ENCODE data around the gene SLITRK5. TPM values are rescaled to one million over a fixed set of nuclear protein-coding genes. Genes with fewer than 3 reads are reported as not detected.

The SLITRK5 gene
- total and polyA plus RNA-seq, 2 experiments from 2014 or later: 0.50 to 1.6 TPM

DNA sequence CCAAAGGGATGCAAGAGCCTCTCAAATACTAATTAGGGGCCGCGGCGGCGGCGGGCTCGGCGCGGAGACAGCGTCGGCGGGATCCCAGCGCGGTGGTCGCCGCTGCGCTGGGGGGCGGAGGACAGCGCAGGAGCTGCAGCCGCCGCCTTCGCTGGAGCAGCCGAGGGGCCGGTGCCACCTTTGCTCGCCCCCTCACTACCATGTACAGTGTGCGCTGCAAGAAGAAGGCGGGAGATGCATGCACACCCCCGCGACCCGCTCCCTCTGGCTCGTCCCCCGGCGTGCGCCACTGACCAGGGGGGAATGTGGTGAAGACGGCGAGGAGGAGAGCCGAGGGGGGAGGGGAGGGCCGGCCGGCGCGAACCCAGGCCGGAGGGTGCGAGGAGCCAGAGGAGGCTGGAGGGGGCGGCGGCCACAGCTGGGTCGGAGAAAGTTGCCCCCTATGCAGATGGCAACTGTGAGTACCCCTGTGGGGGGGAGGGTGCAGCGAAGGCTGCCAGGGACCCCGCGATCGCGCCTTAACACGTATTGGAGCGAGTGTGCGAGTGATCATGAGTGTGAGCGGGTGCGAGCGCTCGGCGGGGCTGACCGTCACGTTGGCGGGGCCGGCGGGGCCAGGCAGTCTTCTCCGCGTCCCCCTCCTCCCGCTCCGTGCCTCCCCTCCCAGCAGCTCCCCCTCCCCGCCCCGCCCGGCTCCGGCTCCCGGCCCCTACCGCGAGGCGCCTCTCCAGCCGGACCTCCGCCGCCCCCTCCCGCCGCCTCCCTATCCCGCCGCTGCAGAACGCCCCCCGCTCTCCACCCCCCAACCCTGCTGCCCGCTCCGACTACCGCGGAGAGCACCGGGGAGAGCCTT, 808 bp downstream of the SLITRK5 start (continued):
- TF ChIP-seq CREB1 (CRISPR knock-in tag; IDR thresholded peaks at IDR 0.05; ENCODE audit: low read depth) (no peak), ZNF331 (CRISPR knock-in tag; IDR thresholded peaks at IDR 0.05; ENCODE audit: low read depth) (no peak), ZNF114 (CRISPR knock-in tag; IDR thresholded peaks at IDR 0.05) (no peak), EZH2 (IDR thresholded peaks at IDR 0.05; ENCODE audit: low read depth, unreplicated experiment) (no peak), POLR2AphosphoS5 (IDR thresholded peaks at IDR 0.05; ENCODE audit: low read depth) (no peak), REST (IDR thresholded peaks at IDR 0.05; ENCODE audit: unreplicated experiment) (no peak), EZH2phosphoT487 (IDR thresholded peaks at IDR 0.05; ENCODE audit: unreplicated experiment) (no peak), JUNB (IDR thresholded peaks at IDR 0.05; ENCODE audit: unreplicated experiment) (no peak), CTCF (conservative IDR thresholded peaks at IDR 0.05; ENCODE audit: low read depth in 2 of 2) (no peak)

- Histone ChIP-seq H3K27me3 (ENCODE audit: insufficient read depth) (peaks cover 73% of the 10 kb centered on the region), H3K9me2 (ENCODE audit: insufficient read depth) (no peaks in the 10 kb centered on the region), H4K20me1 (replicated peaks; ENCODE audit: insufficient read depth) (peaks cover 18% of the 10 kb centered on the region), H3K36me3 (ENCODE audit: insufficient read depth) (no peaks in the 10 kb centered on the region), H3K4me3 (peak overlapping the region; percentile 88), H3F3A (replicated peaks; ENCODE audit: low read depth) (no peaks in the 10 kb centered on the region), H3K79me2 (replicated peaks; ENCODE audit: insufficient read depth) (no peaks in the 10 kb centered on the region), H3K27ac (ENCODE audit: low read depth) (no peak overlapping the region), H3K4me1 (ENCODE audit: insufficient read depth) (peaks cover 53% of the 10 kb centered on the region), H2AFZ (no peak overlapping the region), H3K4me2 (peak overlapping the region; percentile 99)
- peak; percentile 48 for DNase-seq (ENCODE audit: low spot score)
- H3K27ac Mint-ChIP-seq: no peak overlapping the region
- peak overlapping the region; percentile 95 for H3K4me3 Mint-ChIP-seq
- peaks cover 14% of the 10 kb centered on the region for H3K36me3 Mint-ChIP-seq (ENCODE audit: low read depth)
- H3K4me1 Mint-ChIP-seq: peaks cover 42% of the 10 kb centered on the region
- peak; percentile 87 for TF ChIP-seq EZH2 (IDR thresholded peaks at IDR 0.05; ENCODE audit: low read depth, unreplicated experiment)
- no peak for TF ChIP-seq ZNF331 (CRISPR knock-in tag; IDR thresholded peaks at IDR 0.05; ENCODE audit: low read depth)
- H3K9me3 Mint-ChIP-seq: peaks cover 16% of the 10 kb centered on the region
- ATAC-seq: no peak
- peaks cover 69% of the 10 kb centered on the region for H3K27me3 Mint-ChIP-seq (ENCODE audit: insufficient read depth, low read depth, poor library complexity)
Measured at GRCh38 chr13:87674247-87674738, 3.1 kb downstream of the SLITRK5 start.

Data from GM23338 (cell line).